ENCODE measurements around the gene FGG. TPM values are rescaled to one million over a fixed set of nuclear protein-coding genes. Genes with fewer than 3 reads are reported as not detected.
"Not testable (repeated sequence)": the region's sequence is repeated elsewhere in the genome, so short reads cannot be mapped to it uniquely, and the experiment has no call there.

The FGG gene
- total RNA-seq, 1 experiment from 2014 or later, result not detected

- not testable (repeated sequence) for H4K20me1 ChIP-seq (ENCODE audit: insufficient read depth, low read depth, low read length); H3K9me2 ChIP-seq (replicated peaks; ENCODE audit: insufficient read depth, low read length); H3K27me3 ChIP-seq (ENCODE audit: low read length); H3K4me1 ChIP-seq (ENCODE audit: low read length); H3K4me2 ChIP-seq (ENCODE audit: low read depth, low read length, poor library complexity, severe bottlenecking); H3K27ac ChIP-seq (ENCODE audit: low read length); DNase-seq; H2AFZ ChIP-seq (ENCODE audit: low read length); H3K36me3 ChIP-seq (ENCODE audit: insufficient read depth, low read length); H3K79me2 ChIP-seq (ENCODE audit: low read length); H3K9ac ChIP-seq (ENCODE audit: low read length); H3K4me3 ChIP-seq (ENCODE audit: low read length); H3K9me3 ChIP-seq (ENCODE audit: low read length)
Measured at GRCh38 chr4:154597281-154597680, 15.2 kb downstream of the FGG start.

GRCh38 chr4:154595807-154596206, 16.6 kb downstream of the FGG start:
- Histone ChIP-seq H3K9me2 (replicated peaks; ENCODE audit: insufficient read depth, low read length) (no peaks in the 10 kb centered on the region), H3K27ac (ENCODE audit: low read length) (no peak overlapping the region), H3K4me2 (ENCODE audit: low read depth, low read length, poor library complexity, severe bottlenecking) (no peak overlapping the region), H4K20me1 (ENCODE audit: insufficient read depth, low read depth, low read length) (no peaks in the 10 kb centered on the region), H3K27me3 (ENCODE audit: low read length) (peaks cover 3% of the 10 kb centered on the region; the same call in 1 of the 2 replicates), H3K79me2 (ENCODE audit: low read length) (no peaks in the 10 kb centered on the region), H3K9ac (ENCODE audit: low read length) (no peak overlapping the region), H3K9me3 (ENCODE audit: low read length) (no peaks in the 10 kb centered on the region), H2AFZ (ENCODE audit: low read length) (no peak overlapping the region), H3K36me3 (ENCODE audit: insufficient read depth, low read length) (no peaks in the 10 kb centered on the region), H3K4me1 (ENCODE audit: low read length) (no peaks in the 10 kb centered on the region), H3K4me3 (ENCODE audit: low read length) (no peak overlapping the region)
- DNase-seq, result no peak

- not testable (repeated sequence) for H3K4me1 ChIP-seq (ENCODE audit: low read length); H3K9ac ChIP-seq (ENCODE audit: low read length); DNase-seq; H3K9me2 ChIP-seq (replicated peaks; ENCODE audit: insufficient read depth, low read length); H2AFZ ChIP-seq (ENCODE audit: low read length); H4K20me1 ChIP-seq (ENCODE audit: insufficient read depth, low read depth, low read length); H3K4me2 ChIP-seq (ENCODE audit: low read depth, low read length, poor library complexity, severe bottlenecking); H3K27ac ChIP-seq (ENCODE audit: low read length); H3K9me3 ChIP-seq (ENCODE audit: low read length); H3K79me2 ChIP-seq (ENCODE audit: low read length); H3K36me3 ChIP-seq (ENCODE audit: insufficient read depth, low read length); H3K4me3 ChIP-seq (ENCODE audit: low read length); H3K27me3 ChIP-seq (ENCODE audit: low read length)
Measured at GRCh38 chr4:154594343-154594742, 18.1 kb downstream of the FGG start.

- Histone ChIP-seq H3K9ac (ENCODE audit: low read length) (no peak overlapping the region), H3K9me2 (replicated peaks; ENCODE audit: insufficient read depth, low read length) (no peaks in the 10 kb centered on the region), H3K4me1 (ENCODE audit: low read length) (no peaks in the 10 kb centered on the region), H3K4me2 (ENCODE audit: low read depth, low read length, poor library complexity, severe bottlenecking) (no peak overlapping the region), H4K20me1 (ENCODE audit: insufficient read depth, low read depth, low read length) (no peaks in the 10 kb centered on the region), H3K36me3 (ENCODE audit: insufficient read depth, low read length) (no peaks in the 10 kb centered on the region), H2AFZ (ENCODE audit: low read length) (no peak overlapping the region), H3K27me3 (ENCODE audit: low read length) (peaks cover 3% of the 10 kb centered on the region; the same call in 1 of the 2 replicates), H3K79me2 (ENCODE audit: low read length) (no peaks in the 10 kb centered on the region), H3K4me3 (ENCODE audit: low read length) (no peak overlapping the region), H3K27ac (ENCODE audit: low read length) (no peak overlapping the region), H3K9me3 (ENCODE audit: low read length) (no peaks in the 10 kb centered on the region)
- DNase-seq, result no peak
Measured at GRCh38 chr4:154593868-154594267, 18.6 kb downstream of the FGG start.

GRCh38 chr4:154591890-154592289, 20.6 kb downstream of the FGG start:
- Histone ChIP-seq H3K27ac (ENCODE audit: low read length) (no peak overlapping the region), H3K4me1 (ENCODE audit: low read length) (no peaks in the 10 kb centered on the region), H2AFZ (ENCODE audit: low read length) (no peak overlapping the region), H3K27me3 (ENCODE audit: low read length) (peaks cover 3% of the 10 kb centered on the region; the same call in 1 of the 2 replicates), H3K79me2 (ENCODE audit: low read length) (no peaks in the 10 kb centered on the region), H3K9ac (ENCODE audit: low read length) (no peak overlapping the region), H3K36me3 (ENCODE audit: insufficient read depth, low read length) (no peaks in the 10 kb centered on the region), H3K9me2 (replicated peaks; ENCODE audit: insufficient read depth, low read length) (no peaks in the 10 kb centered on the region), H4K20me1 (ENCODE audit: insufficient read depth, low read depth, low read length) (no peaks in the 10 kb centered on the region), H3K4me3 (ENCODE audit: low read length) (no peak overlapping the region), H3K4me2 (ENCODE audit: low read depth, low read length, poor library complexity, severe bottlenecking) (no peak overlapping the region), H3K9me3 (ENCODE audit: low read length) (no peaks in the 10 kb centered on the region)
- DNase-seq, result no peak

- no peak for DNase-seq
- Histone ChIP-seq H3K4me1 (ENCODE audit: low read length) (no peaks in the 10 kb centered on the region), H3K9ac (ENCODE audit: low read length) (no peak within 1 kb of the TSS), H3K4me3 (ENCODE audit: low read length) (no peak within 1 kb of the TSS), H3K9me2 (replicated peaks; ENCODE audit: insufficient read depth, low read length) (no peaks in the 10 kb centered on the region), H3K79me2 (ENCODE audit: low read length) (no peaks in the 10 kb centered on the region), H3K9me3 (ENCODE audit: low read length) (no peaks in the 10 kb centered on the region), H3K36me3 (ENCODE audit: insufficient read depth, low read length) (no peaks in the 10 kb centered on the region), H3K4me2 (ENCODE audit: low read depth, low read length, poor library complexity, severe bottlenecking) (no peak within 1 kb of the TSS), H3K27ac (ENCODE audit: low read length) (no peak within 1 kb of the TSS), H3K27me3 (ENCODE audit: low read length) (no peaks in the 10 kb centered on the region), H4K20me1 (ENCODE audit: insufficient read depth, low read depth, low read length) (no peaks in the 10 kb centered on the region), H2AFZ (ENCODE audit: low read length) (no peak within 1 kb of the TSS)
Measured at GRCh38 chr4:154590329-154591006, 22.0 kb downstream of the FGG start, which contains the start of gene FGA. Gene FGA, minus strand, starts transcription at chr4:154590742. Its CDS starts 55 bp downstream, at chr4:154590687.

GRCh38 chr4:154589296-154590197, 22.9 kb downstream of the FGG start:
- Histone ChIP-seq H3K9me3 (ENCODE audit: low read length) (no peaks in the 10 kb centered on the region), H3K4me1 (ENCODE audit: low read length) (no peaks in the 10 kb centered on the region), H2AFZ (ENCODE audit: low read length) (no peak overlapping the region), H3K4me3 (ENCODE audit: low read length) (no peak overlapping the region), H3K27ac (ENCODE audit: low read length) (no peak overlapping the region), H3K36me3 (ENCODE audit: insufficient read depth, low read length) (no peaks in the 10 kb centered on the region), H4K20me1 (ENCODE audit: insufficient read depth, low read depth, low read length) (no peaks in the 10 kb centered on the region), H3K9ac (ENCODE audit: low read length) (no peak overlapping the region), H3K4me2 (ENCODE audit: low read depth, low read length, poor library complexity, severe bottlenecking) (no peak overlapping the region), H3K9me2 (replicated peaks; ENCODE audit: insufficient read depth, low read length) (no peaks in the 10 kb centered on the region), H3K79me2 (ENCODE audit: low read length) (no peaks in the 10 kb centered on the region), H3K27me3 (ENCODE audit: low read length) (no peaks in the 10 kb centered on the region; the same call in 1 of the 2 replicates)
- DNase-seq, result no peak

- Histone ChIP-seq H3K4me2 (ENCODE audit: low read depth, low read length, poor library complexity, severe bottlenecking) (no peak overlapping the region), H3K9ac (ENCODE audit: low read length) (no peak overlapping the region), H3K36me3 (ENCODE audit: insufficient read depth, low read length) (no peaks in the 10 kb centered on the region), H3K4me3 (ENCODE audit: low read length) (no peak overlapping the region), H3K79me2 (ENCODE audit: low read length) (no peaks in the 10 kb centered on the region), H3K27ac (ENCODE audit: low read length) (no peak overlapping the region), H3K4me1 (ENCODE audit: low read length) (no peaks in the 10 kb centered on the region), H3K27me3 (ENCODE audit: low read length) (no peaks in the 10 kb centered on the region; the same call in 1 of the 2 replicates), H2AFZ (ENCODE audit: low read length) (no peak overlapping the region), H4K20me1 (ENCODE audit: insufficient read depth, low read depth, low read length) (no peaks in the 10 kb centered on the region), H3K9me2 (replicated peaks; ENCODE audit: insufficient read depth, low read length) (no peaks in the 10 kb centered on the region), H3K9me3 (ENCODE audit: low read length) (no peaks in the 10 kb centered on the region)
- DNase-seq, result no peak
Measured at GRCh38 chr4:154588198-154588597, 24.3 kb downstream of the FGG start.
